LNCaP clone FGC (cell line): ENCODE results near the gene ESPNL.
"Not testable (repeated sequence)": the region's sequence is repeated elsewhere in the genome, so short reads cannot be mapped to it uniquely, and the experiment has no call there.

ENCODE experiments used
- DNase-seq: peaks from one replicate; pipeline ENCODE4 v3.0.0-alpha.2; 2011; ENCODE audit warnings: low read depth
- H3K4me3 ChIP-seq: 2 replicates; pipeline ENCODE4 v1.5.1; 2011; ENCODE audit warnings: mild to moderate bottlenecking, low read depth, low read length, control low read depth
- CTCF ChIP-seq: IDR thresholded peaks from 2 replicates; pipeline ENCODE4 v1.5.1; 2012; ENCODE audit warnings: mild to moderate bottlenecking; ENCODE audit not compliant: control insufficient read depth, insufficient read depth; ENCODE audit errors: extremely low read depth

ESPNL gene

DNA sequence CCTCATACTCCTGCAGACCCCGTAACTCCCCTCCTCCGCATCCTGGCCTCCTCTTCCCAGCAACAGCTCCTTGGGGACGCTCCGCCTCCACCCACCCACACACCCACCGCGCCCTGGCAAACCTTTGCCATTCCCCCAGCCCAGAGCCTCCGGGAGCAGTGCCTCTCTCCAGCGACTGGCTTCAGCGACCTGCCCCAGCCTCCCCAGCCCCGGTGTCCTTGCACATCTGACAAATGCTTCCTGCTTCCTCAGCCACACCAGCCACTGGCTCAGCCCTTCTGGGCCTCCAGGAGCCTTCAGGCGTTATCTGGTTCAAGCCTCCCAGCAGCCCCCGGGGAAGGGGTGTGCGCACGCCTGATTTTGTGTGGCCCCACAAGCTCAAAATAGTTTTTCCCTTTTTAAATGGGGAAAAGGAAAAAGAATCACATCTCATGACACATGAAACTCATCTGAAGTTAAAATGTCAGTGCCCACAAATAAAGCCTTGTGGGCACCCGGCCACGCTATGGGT is 14.2 kb downstream of the ESPNL start:
- DNase-seq: no peak
- TF ChIP-seq CTCF: no peak
- no peak overlapping the region for H3K4me3 ChIP-seq

DNA sequence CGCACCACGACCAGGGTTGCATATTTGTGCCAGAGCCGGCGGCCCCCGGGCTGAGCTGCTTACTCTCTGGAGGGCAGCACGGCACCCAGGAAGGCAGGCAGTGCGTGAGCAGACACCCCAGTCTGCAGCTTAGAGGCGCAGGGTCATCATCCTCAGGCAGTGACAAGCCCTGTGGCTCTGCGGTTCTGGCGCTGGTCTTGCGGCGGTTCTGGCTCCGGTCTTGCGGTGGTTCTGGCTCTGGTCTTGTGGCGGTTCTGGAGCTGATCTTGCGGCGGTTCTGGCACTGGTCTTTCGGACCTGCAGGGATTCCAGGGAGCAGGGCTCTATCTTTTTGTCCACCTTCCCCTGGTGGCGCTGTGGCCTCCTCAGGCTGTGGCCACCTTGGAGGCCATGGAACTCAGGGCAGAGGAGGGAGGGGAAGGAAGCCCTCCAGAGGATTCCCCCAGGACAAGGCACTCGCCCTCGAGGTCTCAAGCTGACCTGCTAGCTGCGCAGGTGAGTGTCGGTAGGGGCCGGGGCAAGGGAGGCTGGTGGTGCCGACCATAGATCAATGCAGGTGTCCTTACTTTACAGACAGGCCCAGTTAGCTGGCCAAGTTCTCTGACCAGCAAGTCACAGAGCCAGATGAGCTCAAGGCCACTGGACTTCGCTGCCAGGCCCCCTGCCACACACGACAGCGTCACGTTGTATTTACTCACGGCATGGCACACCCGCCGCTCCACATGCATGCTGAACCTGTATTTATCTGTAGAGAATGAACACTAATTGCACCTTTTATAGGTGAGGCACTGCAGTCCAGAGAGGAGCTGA is 14.9 kb downstream of the ESPNL start:
- no peak overlapping the region for H3K4me3 ChIP-seq
- no peak for TF ChIP-seq CTCF
- no peak for DNase-seq

DNA sequence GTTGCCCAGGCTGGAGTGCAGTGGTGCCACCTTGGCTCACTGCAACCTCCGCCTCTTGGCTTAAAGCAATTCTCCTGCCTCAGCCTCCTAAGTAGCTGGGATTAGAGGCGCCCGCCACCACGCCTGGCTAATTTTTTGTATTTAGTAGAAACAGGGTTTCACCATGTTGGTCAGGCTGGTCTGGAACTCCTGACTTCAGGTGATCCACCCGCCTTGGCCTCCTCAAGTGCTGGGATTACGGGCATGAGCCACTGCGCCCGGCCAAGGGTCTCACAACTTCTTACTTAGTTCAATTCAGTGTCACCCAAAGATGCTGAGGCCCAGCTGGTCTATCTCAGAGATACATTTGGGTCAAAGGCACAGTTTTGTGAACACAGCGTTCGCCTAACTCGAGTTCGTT is 15.6 kb downstream of the ESPNL start:
- not testable (repeated sequence) for DNase-seq, H3K4me3 ChIP-seq

- H3K4me3 ChIP-seq: no peak overlapping the region
- no peak for DNase-seq
- no peak for TF ChIP-seq CTCF
Measured at GRCh38 chr2:238116298-238117198, 16.4 kb downstream of the ESPNL start.

DNA sequence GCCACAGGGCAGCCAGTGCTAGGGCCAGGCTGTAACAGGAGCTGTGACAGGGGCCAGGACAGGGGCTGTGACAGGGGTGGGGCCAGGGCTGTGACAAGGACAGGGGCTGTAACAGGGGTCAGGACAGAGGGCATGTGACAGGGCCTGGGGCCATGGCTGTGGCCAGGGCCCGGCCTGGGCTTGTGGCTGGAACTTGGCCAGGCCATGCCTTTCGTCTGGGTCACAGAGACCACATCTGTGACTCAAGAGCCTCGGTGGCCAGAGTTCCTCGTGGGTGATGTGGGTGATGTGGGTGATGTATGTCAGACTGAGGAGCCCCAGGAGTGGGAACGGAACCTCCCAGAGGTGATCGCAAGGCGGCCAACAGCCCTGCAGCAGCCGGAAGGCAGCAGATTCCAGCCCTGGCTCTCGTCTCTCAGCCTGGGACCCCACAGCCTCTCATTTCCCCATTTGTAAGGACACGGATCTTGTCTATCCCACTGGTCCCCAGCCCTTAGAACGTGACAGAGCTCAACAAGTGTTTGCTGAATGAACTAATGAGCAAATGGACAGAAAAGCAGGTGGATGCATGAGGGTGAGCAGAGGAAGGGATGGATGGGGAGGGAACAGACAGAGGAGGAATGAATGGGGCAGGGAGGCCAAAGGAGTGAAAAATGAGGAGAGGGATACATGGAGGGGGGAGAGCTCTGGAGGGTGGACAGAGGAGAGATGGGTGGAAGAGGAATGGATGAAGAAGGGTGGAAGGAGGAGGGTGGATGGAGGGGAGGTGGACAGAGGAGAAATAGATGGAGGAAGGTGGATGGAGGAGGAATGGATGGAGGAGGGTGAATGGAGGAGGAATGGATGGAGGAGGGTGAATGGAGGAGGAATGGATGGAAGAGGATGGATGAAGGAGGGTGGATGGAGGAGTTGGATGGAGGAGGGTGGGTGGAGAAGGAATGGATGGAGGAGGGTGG is 17.3 kb downstream of the ESPNL start:
- DNase-seq: no peak
- no peak overlapping the region for H3K4me3 ChIP-seq
- TF ChIP-seq CTCF: no peak

DNA sequence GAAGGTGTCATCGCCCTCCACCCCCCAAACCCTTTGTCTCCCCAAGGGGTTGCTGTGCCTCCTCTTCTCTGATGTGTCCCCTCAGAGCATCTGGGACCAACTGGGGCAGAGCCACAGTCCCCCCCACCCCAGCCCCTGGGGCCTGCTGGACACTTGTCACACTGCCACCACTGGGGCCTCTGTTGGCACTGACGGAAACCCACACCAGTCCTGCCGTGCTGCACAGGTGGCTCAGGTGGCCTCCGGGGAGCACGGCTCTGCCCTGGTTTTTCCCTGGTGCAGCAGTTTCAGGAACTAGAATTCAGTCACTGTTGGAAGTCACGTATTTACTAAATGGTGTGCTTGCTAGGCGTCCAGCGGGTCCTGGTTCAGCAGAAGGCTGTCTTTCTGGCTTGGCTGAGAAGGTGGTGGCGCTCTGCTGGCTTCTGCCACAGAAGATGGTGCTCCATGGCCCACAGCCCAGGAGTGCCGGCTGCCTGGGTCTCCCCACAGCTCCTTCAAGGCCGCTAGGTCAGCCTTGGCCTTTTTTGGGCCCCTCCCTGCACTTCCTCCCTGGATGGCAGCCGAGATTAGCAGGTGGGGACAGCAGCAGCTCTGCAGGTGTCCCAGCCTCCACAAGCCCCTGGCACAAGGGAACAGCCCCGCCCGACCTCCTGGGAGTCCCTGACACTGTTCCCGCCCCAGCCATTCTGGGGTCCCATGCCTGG is 19.8 kb downstream of the ESPNL start:
- TF ChIP-seq CTCF: no peak
- H3K4me3 ChIP-seq: no peak overlapping the region
- no peak for DNase-seq
